ENCODE results near the gene RFX1. TPM values are rescaled to one million over a fixed set of nuclear protein-coding genes. Genes with fewer than 3 reads are reported as not detected.

RFX1 gene
- total RNA-seq, 1 donor from 2014 or later, result 19.9 TPM

- Mint-ChIP-seq H3K9me3 (no peaks in the 10 kb centered on the region), H3K4me1 (no peaks in the 10 kb centered on the region), H3K36me3 (ENCODE audit: low read depth) (peaks cover 7% of the 10 kb centered on the region), H3K27ac (ENCODE audit: unreplicated experiment) (no peak overlapping the region), H3K27me3 (ENCODE audit: low read depth) (no peaks in the 10 kb centered on the region), H3K4me3 (no peak overlapping the region)
- no peak for DNase-seq (ENCODE audit: low read depth, low spot score)
- TF ChIP-seq, protein P1, sequence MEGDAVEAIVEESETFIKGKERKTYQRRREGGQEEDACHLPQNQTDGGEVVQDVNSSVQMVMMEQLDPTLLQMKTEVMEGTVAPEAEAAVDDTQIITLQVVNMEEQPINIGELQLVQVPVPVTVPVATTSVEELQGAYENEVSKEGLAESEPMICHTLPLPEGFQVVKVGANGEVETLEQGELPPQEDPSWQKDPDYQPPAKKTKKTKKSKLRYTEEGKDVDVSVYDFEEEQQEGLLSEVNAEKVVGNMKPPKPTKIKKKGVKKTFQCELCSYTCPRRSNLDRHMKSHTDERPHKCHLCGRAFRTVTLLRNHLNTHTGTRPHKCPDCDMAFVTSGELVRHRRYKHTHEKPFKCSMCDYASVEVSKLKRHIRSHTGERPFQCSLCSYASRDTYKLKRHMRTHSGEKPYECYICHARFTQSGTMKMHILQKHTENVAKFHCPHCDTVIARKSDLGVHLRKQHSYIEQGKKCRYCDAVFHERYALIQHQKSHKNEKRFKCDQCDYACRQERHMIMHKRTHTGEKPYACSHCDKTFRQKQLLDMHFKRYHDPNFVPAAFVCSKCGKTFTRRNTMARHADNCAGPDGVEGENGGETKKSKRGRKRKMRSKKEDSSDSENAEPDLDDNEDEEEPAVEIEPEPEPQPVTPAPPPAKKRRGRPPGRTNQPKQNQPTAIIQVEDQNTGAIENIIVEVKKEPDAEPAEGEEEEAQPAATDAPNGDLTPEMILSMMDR (conservative IDR thresholded peaks at IDR 0.05), result no peak
Observed at GRCh38 chr19:13992025-13992424, 14.1 kb downstream of the RFX1 start.

GRCh38 chr19:13990085-13990484 lies 16.0 kb downstream of the RFX1 start:
- H3K4me1 Mint-ChIP-seq, result no peaks in the 10 kb centered on the region
- no peak overlapping the region for H3K4me3 Mint-ChIP-seq
- no peak overlapping the region for H3K27ac Mint-ChIP-seq (ENCODE audit: unreplicated experiment)
- no peaks in the 10 kb centered on the region for H3K27me3 Mint-ChIP-seq (ENCODE audit: low read depth)
- H3K36me3 Mint-ChIP-seq (ENCODE audit: low read depth), result peaks cover 7% of the 10 kb centered on the region
- no peak for DNase-seq (ENCODE audit: low read depth, low spot score)
- TF ChIP-seq, protein P1 (conservative IDR thresholded peaks at IDR 0.05), result no peak
- H3K9me3 Mint-ChIP-seq, result no peaks in the 10 kb centered on the region

GRCh38 chr19:13989487-13989886 lies 16.6 kb downstream of the RFX1 start:
- Mint-ChIP-seq H3K4me3 (no peak overlapping the region), H3K36me3 (ENCODE audit: low read depth) (peaks cover 7% of the 10 kb centered on the region), H3K27ac (ENCODE audit: unreplicated experiment) (no peak overlapping the region), H3K27me3 (ENCODE audit: low read depth) (no peaks in the 10 kb centered on the region), H3K9me3 (no peaks in the 10 kb centered on the region), H3K4me1 (no peaks in the 10 kb centered on the region)
- TF ChIP-seq, protein P1 (conservative IDR thresholded peaks at IDR 0.05), result no peak
- no peak for DNase-seq (ENCODE audit: low read depth, low spot score)

- Mint-ChIP-seq H3K27me3 (ENCODE audit: low read depth) (no peaks in the 10 kb centered on the region), H3K27ac (ENCODE audit: unreplicated experiment) (peak overlapping the region; percentile 50), H3K4me3 (no peak overlapping the region), H3K4me1 (no peaks in the 10 kb centered on the region), H3K36me3 (ENCODE audit: low read depth) (peaks cover 7% of the 10 kb centered on the region), H3K9me3 (no peaks in the 10 kb centered on the region)
- TF ChIP-seq, protein P1 (conservative IDR thresholded peaks at IDR 0.05), result no peak
- no peak for DNase-seq (ENCODE audit: low read depth, low spot score)
Observed at GRCh38 chr19:13987101-13987890, 18.8 kb downstream of the RFX1 start.

GRCh38 chr19:13986348-13986904 lies 19.7 kb downstream of the RFX1 start:
- no peak overlapping the region for H3K4me3 Mint-ChIP-seq
- TF ChIP-seq, protein P1 (conservative IDR thresholded peaks at IDR 0.05), result no peak
- no peak overlapping the region for H3K27ac Mint-ChIP-seq (ENCODE audit: unreplicated experiment)
- peaks cover 7% of the 10 kb centered on the region for H3K36me3 Mint-ChIP-seq (ENCODE audit: low read depth)
- no peaks in the 10 kb centered on the region for H3K4me1 Mint-ChIP-seq
- H3K9me3 Mint-ChIP-seq, result no peaks in the 10 kb centered on the region
- H3K27me3 Mint-ChIP-seq (ENCODE audit: low read depth), result no peaks in the 10 kb centered on the region
- DNase-seq (ENCODE audit: low read depth, low spot score), result peak; percentile 49

Data from neural crest cell (in vitro differentiated cells).